ENCODE results near the gene KMT2C. TPM values are rescaled to one million over a fixed set of nuclear protein-coding genes. Genes with fewer than 3 reads are reported as not detected.
"Not testable (repeated sequence)": the region's sequence is repeated elsewhere in the genome, so short reads cannot be mapped to it uniquely, and the experiment has no call there.

KMT2C gene
- total and polyA plus RNA-seq, 2 of the 8 experiments (the other 6 are each of a cell fraction or from before 2014, with no cell fraction given), result 9.1 to 40.8 TPM

- H3K27me3 ChIP-seq (replicated peaks in 1 of 4; ENCODE audit: control insufficient read depth in 3 of 4, extremely low read depth in 1 of 4, insufficient read depth in 3 of 4, low read length in 3 of 4); H3K4me3 ChIP-seq (ENCODE audit: extremely low read depth in 1 of 4, insufficient read depth in 2 of 4, low read depth in 3 of 4, low read length in 4 of 4); H3K4me1 ChIP-seq (replicated peaks in 1 of 4; ENCODE audit: control insufficient read depth in 3 of 4, insufficient read depth in 4 of 4, low read length in 3 of 4); H3K14ac ChIP-seq (ENCODE audit: insufficient read length); H2BK5ac ChIP-seq (ENCODE audit: low read depth, low read length); POLR2A ChIA-PET (ENCODE audit: partially characterized antibody); H4K91ac ChIP-seq (replicated peaks; ENCODE audit: insufficient read length, low read length); H3K9me3 ChIP-seq (ENCODE audit: insufficient read depth in 2 of 2, low read depth in 1 of 2, low read length in 1 of 2); DNase-seq (ENCODE audit: low read depth in 1 of 2, low spot score in 2 of 2); H3K23ac ChIP-seq (ENCODE audit: insufficient read length); H3K9ac ChIP-seq (replicated peaks in 1 of 4; ENCODE audit: extremely low read depth in 1 of 4, low read depth in 3 of 4, low read length in 3 of 4); H2AFZ ChIP-seq (ENCODE audit: low read length); H4K8ac ChIP-seq (ENCODE audit: extremely low read depth, insufficient read depth, low read length); H2BK12ac ChIP-seq (ENCODE audit: low read depth, low read length); H2AK5ac ChIP-seq (ENCODE audit: low read depth, low read length); H3K23me2 ChIP-seq (ENCODE audit: low read depth, low read length); H2BK15ac ChIP-seq (ENCODE audit: low read length); H4K5ac ChIP-seq (ENCODE audit: insufficient read length, low read depth, low read length); H3K18ac ChIP-seq (ENCODE audit: extremely low read depth, low read length); H4K20me1 ChIP-seq (replicated peaks in 1 of 2; ENCODE audit: control insufficient read depth in 1 of 2, insufficient read depth in 2 of 2, low read length in 2 of 2); H2BK120ac ChIP-seq (replicated peaks; ENCODE audit: low read depth, low read length); FAIRE-seq; H3K4ac ChIP-seq (replicated peaks; ENCODE audit: insufficient read length, low read depth, low read length); H3K4me2 ChIP-seq (ENCODE audit: insufficient read depth in 1 of 2, low read depth in 2 of 2, low read length in 2 of 2); H2BK20ac ChIP-seq (ENCODE audit: low read length); H3K79me1 ChIP-seq (ENCODE audit: low read depth, low read length); H3K79me2 ChIP-seq (ENCODE audit: control insufficient read depth in 1 of 2, insufficient read depth in 2 of 2, low read length in 2 of 2); H3K56ac ChIP-seq (replicated peaks; ENCODE audit: insufficient read length, low read depth, low read length); H3K27ac ChIP-seq (ENCODE audit: low read depth, low read length); H3K36me3 ChIP-seq (ENCODE audit: control insufficient read depth in 2 of 4, insufficient read depth in 4 of 4, low read length in 3 of 4): not testable (repeated sequence)
- 86% methylated on average over 2 of the region's 2 CpGs; no CpG with 5 or more reads in 1 of the 2 experiments for WGBS, 2 experiments (ENCODE audit: extremely low coverage in 1 of 2, insufficient coverage in 1 of 2, insufficient read length in 1 of 2, insufficient replicate concordance in 2 of 2, low coverage in 1 of 2, low lambda C conversion rate in 2 of 2, missing lambda C conversion rate in 1 of 2)
- CTCF ChIA-PET (ENCODE audit: partially characterized antibody), result interaction anchor here (0.6 kb wide), 1 partner anchor 400 kb away, joined by 3 read pairs; no protein-coding TSS in a partner anchor
These were observed 168.9 kb downstream of the KMT2C start for GRCh38 chr7:152266859-152267258.

GRCh38 chr7:152264915-152265314 is 170.9 kb downstream of the KMT2C start:
- H2BK5ac ChIP-seq (ENCODE audit: low read depth, low read length); H3K4ac ChIP-seq (replicated peaks; ENCODE audit: insufficient read length, low read depth, low read length); H3K27ac ChIP-seq (ENCODE audit: low read depth, low read length); H2BK120ac ChIP-seq (replicated peaks; ENCODE audit: low read depth, low read length); H4K5ac ChIP-seq (ENCODE audit: insufficient read length, low read depth, low read length); H3K9ac ChIP-seq (replicated peaks in 1 of 4; ENCODE audit: extremely low read depth in 1 of 4, low read depth in 3 of 4, low read length in 3 of 4); H4K91ac ChIP-seq (replicated peaks; ENCODE audit: insufficient read length, low read length); H3K4me2 ChIP-seq (ENCODE audit: insufficient read depth in 1 of 2, low read depth in 2 of 2, low read length in 2 of 2); H4K8ac ChIP-seq (ENCODE audit: extremely low read depth, insufficient read depth, low read length); H2BK12ac ChIP-seq (ENCODE audit: low read depth, low read length); H2AFZ ChIP-seq (ENCODE audit: low read length); H3K18ac ChIP-seq (ENCODE audit: extremely low read depth, low read length); FAIRE-seq; H3K23ac ChIP-seq (ENCODE audit: insufficient read length); H3K36me3 ChIP-seq (ENCODE audit: control insufficient read depth in 2 of 4, insufficient read depth in 4 of 4, low read length in 3 of 4); H2AK5ac ChIP-seq (ENCODE audit: low read depth, low read length); DNase-seq (ENCODE audit: low read depth in 1 of 2, low spot score in 2 of 2); POLR2A ChIA-PET (ENCODE audit: partially characterized antibody); H3K23me2 ChIP-seq (ENCODE audit: low read depth, low read length); H3K9me3 ChIP-seq (ENCODE audit: insufficient read depth in 2 of 2, low read depth in 1 of 2, low read length in 1 of 2); H2BK15ac ChIP-seq (ENCODE audit: low read length); H3K56ac ChIP-seq (replicated peaks; ENCODE audit: insufficient read length, low read depth, low read length); H3K79me2 ChIP-seq (ENCODE audit: control insufficient read depth in 1 of 2, insufficient read depth in 2 of 2, low read length in 2 of 2); H4K20me1 ChIP-seq (replicated peaks in 1 of 2; ENCODE audit: control insufficient read depth in 1 of 2, insufficient read depth in 2 of 2, low read length in 2 of 2); H3K4me3 ChIP-seq (ENCODE audit: extremely low read depth in 1 of 4, insufficient read depth in 2 of 4, low read depth in 3 of 4, low read length in 4 of 4); H3K14ac ChIP-seq (ENCODE audit: insufficient read length); H3K27me3 ChIP-seq (replicated peaks in 1 of 4; ENCODE audit: control insufficient read depth in 3 of 4, extremely low read depth in 1 of 4, insufficient read depth in 3 of 4, low read length in 3 of 4); H2BK20ac ChIP-seq (ENCODE audit: low read length); H3K4me1 ChIP-seq (replicated peaks in 1 of 4; ENCODE audit: control insufficient read depth in 3 of 4, insufficient read depth in 4 of 4, low read length in 3 of 4); CTCF ChIA-PET (ENCODE audit: partially characterized antibody); H3K79me1 ChIP-seq (ENCODE audit: low read depth, low read length): not testable (repeated sequence)
- 69% methylated on average over 5 of the region's 5 CpGs; no CpG with 5 or more reads in 1 of the 2 experiments for WGBS, 2 experiments (ENCODE audit: extremely low coverage in 1 of 2, insufficient coverage in 1 of 2, insufficient read length in 1 of 2, insufficient replicate concordance in 2 of 2, low coverage in 1 of 2, low lambda C conversion rate in 2 of 2, missing lambda C conversion rate in 1 of 2)

Measured in H1 (cell line).